Measurements from ENCODE around the gene EYA3. TPM values are rescaled to one million over a fixed set of nuclear protein-coding genes. Genes with fewer than 3 reads are reported as not detected.

The EYA3 gene
- total RNA-seq, 2 experiments from 2014 or later, result 5.7 to 6.4 TPM

- Histone ChIP-seq H3K27me3 (ENCODE audit: control insufficient read depth in 1 of 2, insufficient read depth in 2 of 2, low read length in 2 of 2) (no peaks in the 10 kb centered on the region), H3K4me3 (ENCODE audit: low read length) (no peak overlapping the region), H3K4me1 (ENCODE audit: insufficient read depth, low read length) (no peaks in the 10 kb centered on the region), H3K27ac (ENCODE audit: low read depth in 1 of 2, low read length in 2 of 2) (no peak overlapping the region), H3K36me3 (ENCODE audit: insufficient read depth, low read length) (no peaks in the 10 kb centered on the region), H3K9me3 (ENCODE audit: control insufficient read depth in 1 of 2, insufficient read depth in 1 of 2, low read length in 2 of 2) (peaks cover 0 to 4% of the 10 kb centered on the region in 2 experiments)
- TF ChIP-seq CTCF (IDR thresholded peaks at IDR 0.05), result no peak
- ChIA-PET POLR2A (no interaction called here), CTCF (interaction anchor here (0.9 kb wide), 1 partner anchor 57 kb away, joined by 3 read pairs; no protein-coding TSS in a partner anchor)
- Mint-ChIP-seq H3K36me3 (ENCODE audit: low read depth) (no peaks in the 10 kb centered on the region), H3K27ac (no peak overlapping the region), H3K9me3 (no peaks in the 10 kb centered on the region), H3K27me3 (no peaks in the 10 kb centered on the region), H3K4me1 (ENCODE audit: low read depth) (no peaks in the 10 kb centered on the region), H3K4me3 (no peak overlapping the region)
- DNase-seq, result peak in 1 of 14 experiments; percentile 35
- intact Hi-C loops (cut with DNase I, micrococcal nuclease), result no loop called here
- no peak for ATAC-seq (ENCODE audit: poor library complexity)
Observed at GRCh38 chr1:28135371-28136168, 47.2 kb upstream of the EYA3 start.

- Mint-ChIP-seq H3K9me3 (no peaks in the 10 kb centered on the region), H3K27ac (no peak overlapping the region), H3K4me3 (no peak overlapping the region), H3K27me3 (no peaks in the 10 kb centered on the region), H3K4me1 (ENCODE audit: low read depth) (no peaks in the 10 kb centered on the region), H3K36me3 (ENCODE audit: low read depth) (no peaks in the 10 kb centered on the region)
- intact Hi-C loops (cut with DNase I, micrococcal nuclease), result no loop called here
- Histone ChIP-seq H3K27ac (ENCODE audit: low read depth in 1 of 2, low read length in 2 of 2) (no peak overlapping the region), H3K4me1 (ENCODE audit: insufficient read depth, low read length) (no peaks in the 10 kb centered on the region), H3K4me3 (ENCODE audit: low read length) (no peak overlapping the region), H3K36me3 (ENCODE audit: insufficient read depth, low read length) (no peaks in the 10 kb centered on the region), H3K27me3 (ENCODE audit: control insufficient read depth in 1 of 2, insufficient read depth in 2 of 2, low read length in 2 of 2) (no peaks in the 10 kb centered on the region), H3K9me3 (ENCODE audit: control insufficient read depth in 1 of 2, insufficient read depth in 1 of 2, low read length in 2 of 2) (peaks cover 0 to 4% of the 10 kb centered on the region in 2 experiments)
- TF ChIP-seq CTCF (IDR thresholded peaks at IDR 0.05), result no peak
- DNase-seq (no peak), ATAC-seq (ENCODE audit: poor library complexity) (no peak)
- ChIA-PET CTCF (no interaction called here), POLR2A (no interaction called here)
Observed at GRCh38 chr1:28134651-28135207, 46.3 kb upstream of the EYA3 start.

GRCh38 chr1:28132171-28133167, 44.1 kb upstream of the EYA3 start:
- DNase-seq (no peak), ATAC-seq (ENCODE audit: poor library complexity) (no peak)
- CTCF ChIA-PET, result interaction anchor here (0.6 kb wide), 1 partner anchor 32 kb away, joined by 4 read pairs; no protein-coding TSS in a partner anchor
- H3K36me3 ChIP-seq (ENCODE audit: insufficient read depth, low read length), result no peaks in the 10 kb centered on the region
- Mint-ChIP-seq H3K27me3 (peaks cover 6% of the 10 kb centered on the region), H3K4me3 (no peak overlapping the region), H3K4me1 (ENCODE audit: low read depth) (no peaks in the 10 kb centered on the region), H3K36me3 (ENCODE audit: low read depth) (no peaks in the 10 kb centered on the region), H3K27ac (no peak overlapping the region), H3K9me3 (no peaks in the 10 kb centered on the region)
- POLR2A ChIA-PET, result no interaction called here
- H3K4me3 ChIP-seq (ENCODE audit: low read length), result no peak overlapping the region
- H3K9me3 ChIP-seq (ENCODE audit: control insufficient read depth in 1 of 2, insufficient read depth in 1 of 2, low read length in 2 of 2), result peaks cover 0 to 4% of the 10 kb centered on the region in 2 experiments
- H3K27ac ChIP-seq (ENCODE audit: low read depth in 1 of 2, low read length in 2 of 2), result no peak overlapping the region
- H3K4me1 ChIP-seq (ENCODE audit: insufficient read depth, low read length), result peaks cover 2% of the 10 kb centered on the region
- intact Hi-C loops (cut with DNase I, micrococcal nuclease), result no loop called here
- TF ChIP-seq CTCF (IDR thresholded peaks at IDR 0.05), result no peak
- no peaks in the 10 kb centered on the region for H3K27me3 ChIP-seq (ENCODE audit: control insufficient read depth in 1 of 2, insufficient read depth in 2 of 2, low read length in 2 of 2)

Data from CD4-positive, alpha-beta T cell (primary cell).